Esophagus muscularis mucosa (tissue), 4 donors: ENCODE results near the gene ZNF41. TPM values are rescaled to one million over a fixed set of nuclear protein-coding genes. Genes with fewer than 3 reads are reported as not detected.
"Not testable (repeated sequence)": the region's sequence is repeated elsewhere in the genome, so short reads cannot be mapped to it uniquely, and the experiment has no call there.

Experiments used
- DNase-seq: peaks from one replicate; pipeline ENCODE4 v3.0.0-alpha.2; 2017; ENCODE audit errors: extremely low spot score
- H3K27ac ChIP-seq, 4 donors: fragments of 200-600 bp; sonication (generic); replicated peaks in 1 of 4; 1 replicate in 3 of 4; 2 replicates in 1 of 4; pipeline ENCODE4 v1.5.1; 2016 to 2019; ENCODE audit warnings: mild to moderate bottlenecking in 1 of 4
- H3K27me3 ChIP-seq, 4 donors: fragments of 200-600 bp; sonication (generic); one replicate each; pipeline versions ENCODE4 v1.5.1 to v1.6.0; 2016 to 2019
- H3K36me3 ChIP-seq, 4 donors: fragments of 200-600 bp; sonication (generic); one replicate each; pipeline ENCODE4 v1.5.1; 2016 to 2019
- H3K4me1 ChIP-seq, 4 donors: fragments of 200-600 bp; sonication (generic); one replicate each; pipeline ENCODE4 v1.5.1; 2016 to 2019
- H3K4me3 ChIP-seq, 4 donors: fragments of 200-600 bp; sonication (generic); 1 replicate in 2 of 4; 2 replicates in 2 of 4; pipeline ENCODE4 v1.5.1; 2016 to 2019; ENCODE audit warnings: mild to moderate bottlenecking in 4 of 4, moderate library complexity in 1 of 4
- H3K9me3 ChIP-seq, 4 donors: fragments of 200-600 bp; sonication (generic); 1 replicate in 3 of 4; 2 replicates in 1 of 4; pipeline ENCODE4 v1.5.1; 2016 to 2019
- CTCF ChIP-seq, 3 experiments: fragments of 200-600 bp in 2 of 3; fragments of 450-650 bp in 1 of 3; sonication (generic) in 2 of 3; IDR thresholded peaks; one replicate each; pipeline ENCODE4 v1.5.1; 2017 to 2019; ENCODE audit warnings: antibody characterized with exemption in 3 of 3, mild to moderate bottlenecking in 2 of 3, moderate library complexity in 1 of 3
- EP300 ChIP-seq: sonication (generic); formaldehyde crosslinking; IDR thresholded peaks from one replicate; pipeline ENCODE4 v1.6.1; 2017; ENCODE audit warnings: antibody characterized with exemption
- POLR2A ChIP-seq: fragments of 450-650 bp; IDR thresholded peaks from one replicate; pipeline ENCODE4 v1.6.1; 2017; ENCODE audit warnings: antibody characterized with exemption, moderate library complexity, mild to moderate bottlenecking, low read depth
- POLR2AphosphoS5 ChIP-seq, 2 donors: sonication (generic); formaldehyde crosslinking; IDR thresholded peaks; one replicate each; pipeline ENCODE4 v1.6.1; 2017; ENCODE audit warnings: antibody characterized with exemption in 2 of 2
- WGBS: methylation state at CpG from one replicate; pipeline ENCODE4 v1.1.5; 2018; 5-methylcytosine and 5-hydroxymethylcytosine counted together
- intact Hi-C: fragments of 100-400 bp; cut with DNase I; formaldehyde crosslinking; loops from one replicate; pipeline ENCODE4 v1.15.1; 2023
- total RNA-seq, 4 donors: library from RNA; depleted of rRNA; stranded (reverse); fragments of >200 nt; gene quantifications; one replicate each; pipeline versions ENCODE4 v1.1.0 to v1.2.1, GENCODE V29; 2016

The ZNF41 gene
- total RNA-seq, 4 donors from 2014 or later, result 7.5 to 9.0 (median 7.6) TPM

- no peaks in the 10 kb centered on the region for H3K36me3 ChIP-seq
- TF ChIP-seq EP300, result no peak
- TF ChIP-seq CTCF (IDR thresholded peaks at IDR 0.05), result peak; percentile 68 to 82 (median 69)
- peak; percentile 57 to 65 for TF ChIP-seq POLR2AphosphoS5 (IDR thresholded peaks at IDR 0.05)
- peak; percentile 92 for DNase-seq
- no peaks in the 10 kb centered on the region for H3K27me3 ChIP-seq
- 28% methylated on average over 31 of the region's 33 CpGs for WGBS
- H3K27ac ChIP-seq, result peak overlapping the region in 1 of 4 donors; percentile 48
- intact Hi-C loops, result loop anchor here (2.0 to 10.0 kb wide), 3 partner anchors 41 to 330 kb away; partner anchors contain the start of genes UBA1 and ZNF41
- peak overlapping the region; percentile 57 to 67 (median 59) for H3K4me3 ChIP-seq
- peaks cover 0 to 11% (median 0%) of the 10 kb centered on the region in 4 donors for H3K9me3 ChIP-seq
- peaks cover 0 to 7% (median 6%) of the 10 kb centered on the region in 4 donors for H3K4me1 ChIP-seq
Measured at GRCh38 chrX:47523297-47523696, 40.3 kb upstream of the ZNF41 start.

- Histone ChIP-seq H3K4me3 (no peak overlapping the region), H3K36me3 (no peaks in the 10 kb centered on the region), H3K9me3 (peaks cover 0 to 2% (median 0%) of the 10 kb centered on the region in 4 donors), H3K27ac (no peak overlapping the region), H3K27me3 (no peaks in the 10 kb centered on the region), H3K4me1 (peaks cover 0 to 4% (median 0%) of the 10 kb centered on the region in 4 donors)
- intact Hi-C loops, result no loop called here
- TF ChIP-seq POLR2A (no peak), CTCF (IDR thresholded peaks at IDR 0.05) (no peak), EP300 (no peak), POLR2AphosphoS5 (IDR thresholded peaks at IDR 0.05) (no peak)
- 65% methylated on average over 3 of the region's 3 CpGs for WGBS
- no peak for DNase-seq
Measured at GRCh38 chrX:47518144-47518543, 35.1 kb upstream of the ZNF41 start.

- intact Hi-C loops, result no loop called here
- TF ChIP-seq POLR2AphosphoS5 (IDR thresholded peaks at IDR 0.05) (no peak), EP300 (no peak), CTCF (IDR thresholded peaks at IDR 0.05) (no peak), POLR2A (no peak)
- H3K9me3 ChIP-seq, result no peaks in the 10 kb centered on the region
- H3K4me3 ChIP-seq, result no peak overlapping the region
- 87% methylated on average over 8 of the region's 8 CpGs for WGBS
- H3K36me3 ChIP-seq, result no peaks in the 10 kb centered on the region
- peaks cover 0 to 4% (median 0%) of the 10 kb centered on the region in 4 donors for H3K4me1 ChIP-seq
- no peaks in the 10 kb centered on the region for H3K27me3 ChIP-seq
- no peak overlapping the region for H3K27ac ChIP-seq
- no peak for DNase-seq
Measured at GRCh38 chrX:47515941-47516665, 33.1 kb upstream of the ZNF41 start.

- Histone ChIP-seq H3K4me3 (no peak overlapping the region), H3K36me3 (no peaks in the 10 kb centered on the region), H3K27me3 (no peaks in the 10 kb centered on the region), H3K9me3 (no peaks in the 10 kb centered on the region), H3K4me1 (peaks cover 0 to 4% (median 0%) of the 10 kb centered on the region in 4 donors), H3K27ac (no peak overlapping the region)
- TF ChIP-seq EP300 (no peak), POLR2AphosphoS5 (IDR thresholded peaks at IDR 0.05) (no peak), POLR2A (no peak), CTCF (IDR thresholded peaks at IDR 0.05) (no peak)
- DNase-seq, result no peak
- intact Hi-C loops, result no loop called here
- WGBS, result 72% methylated on average over 7 of the region's 7 CpGs
Measured at GRCh38 chrX:47514533-47515235, 31.7 kb upstream of the ZNF41 start.

GRCh38 chrX:47513034-47513965 is 30.3 kb upstream of the ZNF41 start:
- intact Hi-C loops, H3K36me3 ChIP-seq, H3K27ac ChIP-seq, H3K9me3 ChIP-seq, H3K27me3 ChIP-seq, H3K4me1 ChIP-seq, DNase-seq: not testable (repeated sequence)
- peak overlapping the region; percentile 39 to 56 (median 45) for H3K4me3 ChIP-seq
- 43% methylated on average over 23 of the region's 70 CpGs for WGBS

GRCh38 chrX:47512383-47512782 is 29.4 kb upstream of the ZNF41 start:
- H3K27me3 ChIP-seq, H3K4me1 ChIP-seq, intact Hi-C loops, DNase-seq, H3K36me3 ChIP-seq, H3K4me3 ChIP-seq, H3K9me3 ChIP-seq, H3K27ac ChIP-seq: not testable (repeated sequence)
- 66% methylated on average over 5 of the region's 6 CpGs for WGBS
